ENCODE results near the gene PIK3R6.
A peak's percentile ranks its signal among the peaks of the same experiment; 100 is the strongest.

Gene PIK3R6

DNA sequence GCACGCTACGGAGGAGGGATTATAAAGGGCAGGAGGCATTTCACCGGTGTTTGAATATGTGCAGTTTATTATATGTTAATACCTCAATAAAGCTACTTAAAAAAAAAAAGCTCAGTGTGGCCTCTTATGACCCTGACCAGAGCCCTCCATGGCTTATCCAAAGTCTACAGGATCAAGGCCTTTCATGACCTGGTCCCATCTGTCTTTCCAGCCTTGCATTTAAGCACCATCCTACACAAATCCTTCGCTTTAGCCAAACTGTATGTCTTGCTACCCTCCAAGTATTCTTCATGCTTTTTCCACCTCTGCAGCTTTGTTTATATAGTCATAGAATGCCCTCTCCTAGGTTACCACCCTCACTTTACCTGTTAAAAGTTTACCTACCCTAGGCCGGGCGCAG lies 74.8 kb downstream of the PIK3R6 start:
- no peak for DNase-seq

DNA sequence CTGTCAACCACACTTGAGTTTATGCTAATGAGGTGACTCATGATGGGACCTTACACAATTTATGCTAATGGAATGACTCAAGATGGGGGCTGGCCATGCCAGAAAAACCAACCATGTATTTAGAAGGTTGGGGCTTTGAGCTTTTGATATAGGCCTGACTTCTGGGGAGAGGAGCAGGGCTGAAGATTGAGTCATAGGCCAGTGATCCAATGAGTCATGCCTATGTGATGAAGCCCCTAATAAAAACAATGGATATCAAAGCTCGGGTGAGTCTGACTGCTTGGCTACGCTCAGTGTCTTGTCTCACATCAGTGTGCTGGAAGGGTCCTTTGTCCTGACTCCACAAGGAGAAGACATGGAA lies 75.6 kb downstream of the PIK3R6 start:
- no peak for DNase-seq

DNA sequence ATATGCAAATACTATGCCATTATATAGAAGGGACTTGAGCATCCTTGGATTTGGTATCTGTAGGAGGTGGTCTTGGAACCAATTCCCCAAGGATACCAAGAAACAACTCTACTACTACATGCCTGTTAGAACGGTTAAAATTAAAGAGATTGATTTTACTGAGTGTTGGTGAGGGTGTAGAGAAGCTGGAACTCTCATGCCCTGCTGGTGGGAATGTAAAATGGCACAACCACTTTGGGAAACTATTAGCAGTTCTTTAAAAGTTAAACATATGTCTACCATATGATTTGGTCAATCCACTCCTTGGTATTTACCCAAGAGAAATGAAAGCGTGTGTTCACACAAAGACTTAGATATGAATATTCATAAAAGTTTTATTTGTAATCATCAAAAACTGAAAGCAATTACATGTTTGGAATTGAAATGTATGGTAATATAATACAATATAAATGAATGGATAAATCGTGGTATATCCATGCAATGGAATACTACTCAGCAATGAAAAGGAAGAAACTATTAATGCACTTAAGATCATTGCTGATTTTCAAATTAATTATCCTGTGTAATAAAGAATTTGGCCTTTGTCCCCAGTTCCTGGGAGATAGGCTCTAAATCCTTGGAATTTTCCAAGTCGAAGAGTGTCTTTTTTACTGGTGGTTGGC lies 76.1 kb downstream of the PIK3R6 start:
- no peak for DNase-seq

DNA sequence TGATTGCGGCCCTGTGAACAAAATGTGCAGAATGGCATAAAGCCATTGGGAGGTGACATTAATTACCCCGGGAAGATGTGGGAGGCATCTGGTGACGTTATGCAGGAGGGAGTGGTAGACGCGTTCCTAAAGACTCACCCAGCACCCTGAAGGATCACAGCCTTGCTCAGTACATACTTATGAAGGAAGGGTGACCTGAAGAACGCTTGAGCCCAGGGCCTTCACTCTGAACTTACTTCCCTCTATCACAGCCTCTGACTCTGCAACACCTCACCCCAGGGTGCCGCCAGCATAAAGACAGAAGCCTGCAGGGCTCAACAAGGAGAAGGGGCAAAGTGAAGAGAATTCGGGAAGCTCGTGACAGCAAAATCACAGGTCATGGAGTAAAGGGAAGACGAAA lies 77.7 kb downstream of the PIK3R6 start:
- DNase-seq, result no peak

DNA sequence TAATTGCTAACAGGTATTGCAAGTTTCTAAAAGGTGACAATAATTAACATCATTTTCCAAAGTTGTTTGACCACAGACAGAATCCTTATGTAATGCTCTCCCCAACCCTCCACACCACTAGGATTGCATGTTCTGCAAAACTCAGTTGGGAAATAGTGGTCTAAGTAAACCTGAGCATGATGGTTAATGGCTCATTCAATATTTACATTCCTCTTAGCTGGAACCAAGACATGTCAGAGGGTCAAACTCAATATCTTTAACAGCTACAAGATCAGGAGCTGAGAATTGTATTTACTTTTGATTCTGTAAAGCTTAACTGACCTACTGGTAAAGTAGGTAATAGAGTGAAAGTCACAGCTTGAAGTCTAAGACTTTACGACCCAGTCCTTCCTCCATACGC lies 78.5 kb downstream of the PIK3R6 start:
- no peak for DNase-seq

DNA sequence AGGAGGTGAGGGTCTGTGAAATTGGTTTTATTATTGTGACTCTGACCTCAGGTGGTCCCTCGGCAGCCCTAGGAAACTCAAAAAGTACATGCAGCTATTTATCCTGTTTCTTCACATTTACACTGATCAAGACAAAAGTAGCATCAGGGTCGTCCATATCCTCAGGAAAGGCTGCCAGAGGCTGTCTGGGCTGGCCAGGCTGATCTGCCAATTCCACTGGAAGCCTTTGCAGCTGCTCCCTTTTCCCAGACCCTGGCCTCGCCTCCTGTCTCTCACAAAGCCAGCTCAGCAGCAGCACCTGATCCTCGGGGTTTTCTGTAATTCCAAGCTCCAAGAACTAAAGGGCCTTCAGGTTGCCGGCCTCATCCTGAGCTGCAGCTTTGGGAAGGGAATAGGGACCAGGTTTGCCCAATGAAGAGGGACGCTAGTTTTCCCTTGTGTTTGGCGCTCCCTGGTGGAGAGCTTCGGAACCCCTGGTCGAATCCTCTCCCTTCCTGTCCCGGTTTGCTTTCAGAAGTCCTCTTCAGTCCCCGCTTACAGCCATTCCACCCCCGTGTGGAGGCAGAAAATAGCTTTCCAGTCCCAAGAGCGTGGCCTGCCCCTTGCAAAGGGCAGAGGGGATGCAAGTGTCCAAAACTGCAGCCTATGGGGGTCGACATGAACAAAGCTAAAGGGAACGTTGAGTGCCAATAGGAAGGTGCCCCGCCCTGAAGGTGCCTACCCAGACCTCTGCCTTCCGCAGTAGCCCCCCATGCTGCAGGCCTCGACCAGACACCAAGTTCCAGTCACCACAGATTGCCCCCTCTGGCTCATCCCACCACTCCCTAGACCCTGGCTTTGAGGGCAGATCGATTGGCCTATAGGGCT lies 81.7 kb downstream of the PIK3R6 start:
- peak; percentile 34 for DNase-seq

DNA sequence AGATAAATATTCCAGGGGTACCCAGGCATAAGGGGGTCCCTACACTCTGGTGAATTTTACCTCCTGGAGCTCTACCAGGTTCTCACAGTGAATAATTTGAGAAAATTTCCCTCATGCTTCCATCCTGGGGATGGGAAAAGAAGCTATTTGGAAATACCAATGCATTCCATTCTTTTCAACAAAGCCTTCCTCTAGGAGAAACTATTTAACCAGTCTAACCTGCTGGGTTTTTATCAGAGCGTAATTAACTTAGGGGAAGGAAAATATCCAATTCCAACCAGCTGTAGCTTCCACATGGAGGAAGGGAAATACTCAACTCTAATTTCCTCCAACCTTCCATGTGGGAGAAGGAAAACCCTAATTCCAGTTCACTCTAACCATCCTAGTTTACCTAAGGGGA lies 85.3 kb downstream of the PIK3R6 start:
- no peak for DNase-seq

DNA sequence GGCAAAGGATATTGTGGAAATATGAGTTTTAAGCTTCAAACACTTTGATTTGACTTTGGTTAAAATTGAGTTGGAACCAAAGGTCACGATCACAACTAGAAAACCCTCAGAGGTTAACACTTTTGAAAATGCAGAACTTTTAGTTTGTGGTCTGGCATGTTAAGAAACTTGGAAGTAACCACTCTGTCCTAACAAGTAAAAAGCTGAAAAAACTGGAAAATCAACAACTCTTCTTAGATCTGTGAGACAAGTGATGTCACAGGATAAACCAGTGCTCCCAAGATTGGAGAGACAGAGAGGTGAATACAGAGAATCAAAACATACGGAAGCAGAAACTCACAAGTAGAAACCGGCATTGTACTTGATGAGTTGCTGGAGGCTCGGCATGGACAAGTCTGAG lies 85.7 kb downstream of the PIK3R6 start:
- DNase-seq, result no peak

DNA sequence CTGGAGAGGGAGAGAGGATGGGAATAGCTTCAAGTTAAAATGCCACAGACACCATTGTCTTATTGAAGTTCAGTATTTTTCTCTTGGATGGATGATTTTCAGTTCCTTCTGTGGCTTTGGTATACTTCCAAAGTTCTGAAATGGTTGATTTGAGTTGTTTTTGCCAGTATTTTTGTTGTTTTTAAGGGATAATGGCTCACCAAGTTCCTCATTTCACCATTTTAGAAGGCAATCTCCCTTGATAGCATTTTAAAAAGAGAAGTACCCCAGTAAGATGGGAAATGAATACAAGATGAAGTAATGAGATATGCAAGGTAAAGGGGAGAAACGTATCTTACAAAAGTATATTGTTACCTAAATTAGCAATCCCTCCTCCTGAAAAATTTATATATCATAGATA lies 90.6 kb downstream of the PIK3R6 start:
- DNase-seq, result no peak

DNA sequence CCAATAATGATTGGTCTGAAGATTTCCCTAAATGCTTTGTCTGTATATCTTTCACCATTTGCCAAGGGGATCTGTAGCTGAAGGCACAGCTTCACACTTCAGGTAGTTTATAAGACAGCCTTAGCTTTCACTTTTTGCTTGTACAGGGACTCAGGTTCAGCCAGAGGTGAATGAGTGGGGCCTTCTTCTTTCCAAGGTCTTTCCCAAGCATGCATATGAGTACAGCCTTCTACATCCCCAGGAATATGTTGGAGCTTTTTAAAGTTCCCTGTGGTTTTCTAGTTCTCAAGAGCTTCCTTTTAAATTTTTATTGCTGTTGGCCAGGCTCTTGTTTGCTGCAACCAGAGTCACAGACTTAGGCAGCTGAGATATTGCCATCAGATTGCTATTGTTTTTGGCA lies 91.2 kb downstream of the PIK3R6 start:
- DNase-seq, result no peak

DNA sequence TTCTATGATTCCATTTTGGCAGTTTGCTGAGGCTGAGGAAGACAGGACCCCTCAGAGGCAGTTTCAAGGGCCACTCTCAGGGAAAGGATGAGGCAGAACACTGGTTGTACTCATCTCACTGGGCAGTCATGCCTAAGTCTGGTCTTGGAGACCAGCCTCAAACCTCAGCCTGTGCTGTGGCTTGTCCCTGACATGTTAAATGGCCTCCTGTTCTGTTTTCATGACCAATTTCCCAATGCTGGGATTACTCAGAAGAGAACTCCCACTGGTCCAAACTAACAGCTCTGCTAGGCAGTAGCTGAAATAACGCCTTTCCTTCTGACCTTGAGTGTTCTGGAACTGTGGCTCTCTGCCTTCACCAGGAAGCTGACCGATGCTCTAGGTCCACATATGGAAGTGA lies 100.7 kb downstream of the PIK3R6 start:
- no peak for DNase-seq

DNA sequence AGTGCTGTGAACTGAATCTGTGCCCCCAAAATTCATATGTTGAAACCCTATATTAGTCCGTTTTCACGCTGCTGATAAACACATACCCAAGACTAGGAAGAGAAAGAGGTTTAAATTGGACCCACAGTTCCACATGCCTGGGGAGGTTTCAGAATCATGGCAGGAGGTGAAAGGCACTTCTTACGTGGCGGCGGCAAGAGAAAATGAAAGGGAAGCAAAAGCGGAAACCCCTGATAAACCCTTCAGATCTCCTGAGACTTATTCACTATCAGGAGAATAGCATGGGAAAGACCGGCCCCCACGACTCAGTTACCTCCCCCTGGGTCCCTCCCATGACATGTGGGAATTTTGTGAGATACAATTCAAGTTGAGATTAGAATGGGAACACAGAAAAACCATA lies 105.5 kb downstream of the PIK3R6 start:
- no peak for DNase-seq

DNA sequence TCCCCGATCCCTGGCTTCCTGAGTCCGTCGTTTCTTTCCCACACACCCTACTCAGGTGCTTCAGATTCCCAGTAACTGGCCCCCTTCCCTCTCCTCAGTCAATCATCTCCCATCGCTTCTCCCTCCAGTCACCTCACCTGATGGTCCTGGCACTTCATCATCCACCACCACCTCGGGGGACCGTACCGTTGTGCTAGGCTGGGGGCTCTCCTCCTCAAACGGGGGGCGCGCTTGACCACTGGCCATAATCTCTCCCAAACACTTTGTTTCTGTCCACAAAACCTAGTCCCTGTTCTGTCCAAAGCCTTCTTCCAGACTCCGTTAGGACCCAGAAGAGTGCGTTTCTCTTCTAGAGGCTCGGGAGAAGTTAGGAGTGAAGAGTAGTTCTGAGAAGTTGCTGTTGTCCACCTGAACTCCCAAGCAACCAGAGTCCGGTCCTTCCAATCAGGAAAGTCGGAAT lies 109.3 kb downstream of the PIK3R6 start, which contains the start of gene SPDYE4:
Gene SPDYE4 (minus strand): TSS at position 410 of the 460 bp plus-strand sequence. CDS start 164 bp downstream, at position 246.
- no peak for DNase-seq

DNA sequence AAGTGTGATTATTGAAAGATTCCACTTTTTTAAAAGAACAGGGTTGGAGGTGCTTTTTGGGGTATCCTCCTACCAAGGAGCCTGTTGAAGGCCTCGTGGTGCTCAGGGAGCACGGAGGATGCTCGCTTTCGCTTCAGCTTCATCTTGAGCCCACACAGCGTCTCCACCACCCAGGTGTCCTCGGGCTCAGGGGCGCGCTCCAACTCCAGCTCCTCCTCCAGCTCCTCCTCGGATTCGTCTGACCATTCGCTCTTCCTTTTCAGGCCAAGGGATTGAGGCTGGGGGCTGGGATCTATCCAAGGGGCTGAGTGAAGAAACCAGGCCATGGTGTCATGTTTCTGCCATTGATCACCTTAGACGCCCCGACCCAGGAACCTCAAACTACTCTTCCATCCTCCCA lies 110.3 kb downstream of the PIK3R6 start:
- no peak for DNase-seq

DNA sequence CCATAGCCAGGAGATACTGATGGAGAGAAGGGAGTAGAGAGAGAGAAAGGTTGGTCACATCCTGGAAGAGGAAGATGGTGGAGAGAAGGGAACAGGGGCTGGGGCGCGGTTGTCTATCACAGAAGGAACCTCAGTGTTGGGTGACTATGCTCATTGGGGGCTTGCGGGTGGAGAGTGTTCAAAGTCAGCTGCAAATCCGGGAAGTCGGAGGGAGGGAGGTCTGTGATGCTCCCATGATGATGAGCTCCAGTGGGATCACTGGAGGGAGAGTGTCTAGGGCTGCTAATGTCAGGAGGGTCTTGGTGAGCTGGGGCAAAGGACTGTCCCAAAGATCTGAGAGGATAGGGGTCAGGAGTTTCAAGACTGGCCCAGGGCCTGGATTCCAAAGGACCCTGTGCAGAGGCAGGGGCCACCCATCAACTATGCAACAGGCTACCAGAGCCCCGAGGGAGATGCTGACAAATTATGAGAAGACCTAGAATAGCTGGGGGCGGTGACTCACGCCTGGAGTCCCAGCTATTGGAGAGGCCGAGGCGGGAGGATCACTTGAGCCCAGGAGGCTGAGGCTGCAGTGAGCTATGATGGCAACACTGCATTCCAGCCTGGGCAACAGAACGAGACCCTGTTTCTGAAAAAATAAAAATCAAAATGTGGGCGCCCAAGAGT lies 111.8 kb downstream of the PIK3R6 start:
- no peak for DNase-seq

DNA sequence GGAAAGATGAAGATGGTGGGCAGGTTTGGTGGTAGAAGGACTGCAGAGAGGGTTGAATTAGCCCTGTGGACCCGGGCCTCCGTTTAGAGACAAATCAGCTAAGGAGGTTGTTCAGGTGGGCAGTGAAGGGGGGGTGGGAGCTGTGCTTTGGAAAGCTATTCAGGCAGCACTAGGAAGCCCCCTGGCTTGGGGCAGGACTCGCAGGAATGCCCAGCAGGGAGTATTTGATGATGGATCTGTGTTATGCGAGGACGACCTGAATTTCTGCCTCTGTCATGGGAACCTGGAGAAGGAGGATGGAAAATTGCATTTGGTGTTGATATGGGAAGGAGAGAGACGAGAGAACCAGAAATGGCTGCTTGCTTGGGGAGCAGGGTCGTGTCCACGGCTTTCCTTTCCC lies 112.6 kb downstream of the PIK3R6 start:
- no peak for DNase-seq

DNA sequence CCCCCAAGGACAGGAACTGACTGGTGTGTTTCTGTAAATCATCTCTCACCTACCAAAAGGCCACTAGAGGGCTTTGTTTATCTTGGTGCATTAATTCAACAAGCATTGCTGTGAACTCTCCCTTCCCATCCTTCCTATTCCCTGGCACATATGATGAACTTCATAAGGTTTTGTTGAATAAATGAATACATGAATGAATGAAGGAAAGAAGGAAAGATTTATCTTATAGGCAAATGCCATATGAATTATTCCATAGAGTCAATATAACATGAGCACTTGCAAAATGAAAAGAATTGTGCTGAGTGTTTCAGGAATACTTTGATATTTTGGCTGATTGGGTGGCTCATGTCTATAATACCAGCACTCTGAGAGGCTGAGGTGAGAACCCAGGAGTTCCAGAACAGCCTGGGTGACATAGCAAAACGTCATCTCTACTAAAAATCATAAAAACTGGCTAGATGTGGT lies 113.5 kb downstream of the PIK3R6 start:
- DNase-seq, result no peak

DNA sequence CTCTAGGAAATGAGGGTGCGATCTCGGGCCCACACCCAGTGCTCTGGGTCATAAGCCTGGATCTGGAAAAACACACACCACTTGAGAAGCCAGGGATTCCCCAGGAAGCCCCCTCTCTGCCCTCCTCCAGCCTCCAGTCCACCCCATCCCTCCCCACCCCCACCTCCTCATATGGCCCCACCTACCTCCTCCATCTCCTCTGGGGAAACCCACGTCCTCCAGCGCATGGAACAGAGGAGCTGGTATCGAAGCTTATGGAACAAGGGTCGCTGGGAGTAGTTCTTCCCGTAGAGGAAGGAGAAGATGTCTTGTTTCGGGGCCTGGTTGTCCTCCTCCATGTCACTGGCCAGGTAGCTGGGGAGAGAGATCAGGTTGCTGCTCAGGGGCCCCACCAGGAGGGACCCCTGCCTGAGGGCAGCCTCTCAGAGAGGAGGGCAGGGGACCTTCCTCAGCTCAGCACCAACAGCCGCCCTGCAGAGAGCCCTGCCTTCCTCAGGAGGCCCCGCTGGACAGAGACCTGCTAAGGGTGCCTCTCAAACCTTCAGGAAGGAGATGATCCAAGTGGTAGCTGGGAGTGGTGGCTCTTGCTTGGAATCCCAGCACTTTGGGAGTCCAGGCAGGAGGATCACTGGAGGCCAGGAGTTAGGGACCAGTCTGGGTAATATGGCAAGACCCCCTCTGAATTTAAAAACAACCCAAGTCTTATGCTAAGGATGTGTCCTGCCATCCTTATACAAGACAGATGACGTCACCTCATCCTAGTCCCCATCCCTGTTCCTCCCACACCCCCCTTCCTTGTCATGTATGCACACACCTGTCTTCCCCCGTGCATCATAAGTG lies 114.1 kb downstream of the PIK3R6 start:
- DNase-seq, result no peak

Measured in activated effector memory CD4-positive, alpha-beta T cell treated with Interleukin-2 at 50 U/mL for 16 hours (primary cell).